Lower leg skin (tissue), 3 donors: ENCODE results near the gene RBKS.

Experiments used
- POLR2A ChIP-seq, 2 donors: fragments of 450-650 bp; IDR thresholded peaks; one replicate each; pipeline ENCODE4 v1.6.1; 2016 to 2017; ENCODE audit warnings: antibody characterized with exemption in 2 of 2, mild to moderate bottlenecking in 1 of 2, moderate library complexity in 1 of 2
- TF ChIP-seq, protein P1 (sequence below), 3 donors: fragments of 450-650 bp; IDR thresholded peaks; one replicate each; pipeline ENCODE4 v1.5.1; 2016; ENCODE audit warnings: antibody characterized with exemption in 3 of 3, mild to moderate bottlenecking in 3 of 3, moderate library complexity in 2 of 3

DNA sequence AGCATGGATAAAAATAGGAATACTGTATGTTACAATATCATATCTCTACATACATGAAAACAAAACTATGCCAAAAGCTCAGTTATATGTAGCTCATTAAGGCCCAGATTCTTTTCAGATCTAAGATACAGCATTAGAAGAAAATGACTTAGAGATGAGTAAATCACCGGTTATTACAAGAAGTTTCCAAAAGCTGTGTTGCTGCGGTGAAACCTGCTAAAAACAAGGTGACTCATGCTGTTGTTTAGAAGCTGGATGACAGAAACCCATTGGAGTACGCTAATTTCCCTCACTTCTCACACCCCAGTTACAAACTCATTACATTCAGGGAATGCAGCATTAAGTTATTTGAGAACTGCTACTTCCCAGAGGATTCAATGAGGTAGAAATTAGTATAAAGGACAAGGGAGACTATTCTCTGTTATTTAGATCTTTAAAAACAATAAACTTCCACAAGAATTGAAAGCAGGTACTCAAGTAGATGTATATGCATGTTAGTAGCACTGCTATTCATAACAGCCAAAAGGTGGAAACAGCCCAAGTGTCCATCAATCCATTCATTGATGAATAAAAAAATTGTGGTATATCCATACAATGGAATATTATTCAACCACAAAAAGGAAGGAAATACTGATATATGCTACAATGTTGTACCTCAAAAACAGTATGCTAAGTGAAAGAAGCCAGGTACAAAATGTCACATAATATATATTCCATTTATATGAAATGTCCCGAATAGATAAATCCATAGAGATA lies 32.6 kb downstream of the RBKS start:
- TF ChIP-seq, protein P1, sequence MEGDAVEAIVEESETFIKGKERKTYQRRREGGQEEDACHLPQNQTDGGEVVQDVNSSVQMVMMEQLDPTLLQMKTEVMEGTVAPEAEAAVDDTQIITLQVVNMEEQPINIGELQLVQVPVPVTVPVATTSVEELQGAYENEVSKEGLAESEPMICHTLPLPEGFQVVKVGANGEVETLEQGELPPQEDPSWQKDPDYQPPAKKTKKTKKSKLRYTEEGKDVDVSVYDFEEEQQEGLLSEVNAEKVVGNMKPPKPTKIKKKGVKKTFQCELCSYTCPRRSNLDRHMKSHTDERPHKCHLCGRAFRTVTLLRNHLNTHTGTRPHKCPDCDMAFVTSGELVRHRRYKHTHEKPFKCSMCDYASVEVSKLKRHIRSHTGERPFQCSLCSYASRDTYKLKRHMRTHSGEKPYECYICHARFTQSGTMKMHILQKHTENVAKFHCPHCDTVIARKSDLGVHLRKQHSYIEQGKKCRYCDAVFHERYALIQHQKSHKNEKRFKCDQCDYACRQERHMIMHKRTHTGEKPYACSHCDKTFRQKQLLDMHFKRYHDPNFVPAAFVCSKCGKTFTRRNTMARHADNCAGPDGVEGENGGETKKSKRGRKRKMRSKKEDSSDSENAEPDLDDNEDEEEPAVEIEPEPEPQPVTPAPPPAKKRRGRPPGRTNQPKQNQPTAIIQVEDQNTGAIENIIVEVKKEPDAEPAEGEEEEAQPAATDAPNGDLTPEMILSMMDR (IDR thresholded peaks at IDR 0.05): no peak
- no peak for TF ChIP-seq POLR2A (IDR thresholded peaks at IDR 0.05)
